Dedifferentiated amniotic fluid mesenchymal stem cell (primary cell): ENCODE measurements around the gene MARCHF3.
"Not testable (repeated sequence)": the region's sequence is repeated elsewhere in the genome, so short reads cannot be mapped to it uniquely, and the experiment has no call there.

Experiments
- DNase-seq: peaks from one replicate; pipeline ENCODE4 v3.0.0-alpha.2; 2016; ENCODE audit errors: extremely low spot score

Gene MARCHF3

DNA sequence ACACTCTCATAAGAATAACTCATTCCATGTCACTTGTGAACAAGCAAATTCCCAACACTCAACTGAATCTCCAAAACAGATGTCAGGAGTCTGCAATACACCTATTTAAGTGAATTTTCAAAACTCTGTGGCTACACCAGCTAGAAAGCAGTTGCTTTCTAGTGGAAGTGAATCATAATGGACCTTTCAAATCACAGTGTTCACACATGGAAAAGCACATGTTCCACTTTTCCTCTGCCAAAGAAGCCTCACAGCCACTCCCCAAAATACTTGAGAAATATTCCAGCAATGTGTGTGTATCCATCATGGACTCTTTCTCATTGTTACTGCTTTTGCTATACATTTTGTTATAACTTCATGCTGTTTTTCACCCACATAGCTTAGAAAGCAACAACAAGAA, 17.4 kb downstream of the MARCHF3 start:
- no peak for DNase-seq

GRCh38 chr5:127011961-127012644, 18.3 kb downstream of the MARCHF3 start:
- no peak for DNase-seq

DNA sequence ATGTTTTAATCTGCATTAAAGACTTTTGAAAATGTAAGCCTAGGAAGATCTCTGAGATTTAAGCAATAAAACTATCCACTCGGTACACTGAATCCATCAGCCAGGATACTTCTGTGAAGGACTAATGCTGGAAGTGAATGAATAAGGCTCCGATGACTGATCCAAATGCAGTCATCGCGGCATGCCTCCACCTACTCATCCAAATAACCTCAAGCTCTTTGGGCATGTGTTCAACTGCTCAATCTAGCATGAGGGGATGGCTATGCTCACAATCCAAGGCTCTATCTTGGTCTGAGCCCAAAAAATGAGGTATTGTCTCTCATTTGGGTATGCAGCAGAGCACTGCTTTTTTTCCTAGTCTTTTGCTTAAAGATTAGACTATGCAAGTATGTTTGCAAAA, 19.2 kb downstream of the MARCHF3 start:
- peak; percentile 63 for DNase-seq

- DNase-seq, result no peak
Measured at GRCh38 chr5:127010362-127010761, 20.0 kb downstream of the MARCHF3 start.

GRCh38 chr5:127009784-127010183, 20.6 kb downstream of the MARCHF3 start:
- no peak for DNase-seq

DNA sequence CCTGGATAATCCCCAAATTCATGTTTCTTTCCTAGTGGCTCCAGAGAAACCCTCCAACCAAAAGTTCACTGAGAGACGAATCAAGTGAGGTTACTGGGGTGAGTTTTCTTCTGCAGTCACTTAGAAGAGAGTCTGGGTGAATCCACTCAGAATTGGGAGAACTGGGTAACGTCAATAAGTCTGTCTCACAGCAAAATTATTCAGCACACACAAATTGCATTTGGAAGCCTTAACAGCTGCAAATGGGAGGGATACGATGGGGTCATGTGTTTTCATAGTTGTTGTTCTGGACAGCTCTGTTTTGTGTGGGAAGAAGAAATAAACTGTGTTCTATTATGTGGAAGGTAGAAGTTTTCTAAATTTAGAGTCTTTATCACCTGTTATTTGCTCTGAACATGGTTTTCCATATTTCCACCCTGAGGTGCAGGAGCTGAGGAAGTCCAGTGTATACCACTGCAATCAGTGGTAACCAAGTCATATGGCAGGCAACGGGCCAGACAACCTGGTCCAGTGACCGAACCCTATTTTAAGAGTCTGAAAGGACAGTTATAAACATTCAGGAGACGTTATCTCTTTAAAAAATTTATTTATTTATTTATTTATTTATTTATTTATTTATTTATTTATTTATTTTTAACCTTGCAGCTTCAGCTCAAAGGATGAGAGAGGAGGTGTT, 21.9 kb downstream of the MARCHF3 start:
- no peak for DNase-seq

- DNase-seq, result no peak
Measured at GRCh38 chr5:127007522-127007921, 22.8 kb downstream of the MARCHF3 start.

DNA sequence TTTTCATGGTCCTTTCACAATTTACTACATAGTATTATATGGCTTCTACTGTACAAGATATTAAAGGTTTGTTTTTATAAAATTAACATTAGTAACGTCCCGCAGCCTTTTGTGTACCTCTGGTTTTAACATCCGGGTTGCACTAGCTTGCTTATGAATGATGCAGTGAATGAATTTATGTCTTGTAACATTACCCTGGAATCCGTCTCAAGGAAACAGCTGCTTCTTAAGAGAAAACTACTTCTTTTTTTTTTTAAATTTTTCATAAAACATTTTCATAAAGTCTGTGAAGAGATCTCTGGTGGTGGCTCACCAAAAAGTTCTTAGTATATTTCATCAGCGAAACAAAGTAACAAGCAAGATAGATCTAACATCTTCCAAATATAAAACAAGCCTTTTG, 23.6 kb downstream of the MARCHF3 start:
- DNase-seq, result no peak

- DNase-seq, result not testable (repeated sequence)
Measured at GRCh38 chr5:127005282-127005681, 25.1 kb downstream of the MARCHF3 start.

GRCh38 chr5:127004721-127005120, 25.6 kb downstream of the MARCHF3 start:
- no peak for DNase-seq

DNA sequence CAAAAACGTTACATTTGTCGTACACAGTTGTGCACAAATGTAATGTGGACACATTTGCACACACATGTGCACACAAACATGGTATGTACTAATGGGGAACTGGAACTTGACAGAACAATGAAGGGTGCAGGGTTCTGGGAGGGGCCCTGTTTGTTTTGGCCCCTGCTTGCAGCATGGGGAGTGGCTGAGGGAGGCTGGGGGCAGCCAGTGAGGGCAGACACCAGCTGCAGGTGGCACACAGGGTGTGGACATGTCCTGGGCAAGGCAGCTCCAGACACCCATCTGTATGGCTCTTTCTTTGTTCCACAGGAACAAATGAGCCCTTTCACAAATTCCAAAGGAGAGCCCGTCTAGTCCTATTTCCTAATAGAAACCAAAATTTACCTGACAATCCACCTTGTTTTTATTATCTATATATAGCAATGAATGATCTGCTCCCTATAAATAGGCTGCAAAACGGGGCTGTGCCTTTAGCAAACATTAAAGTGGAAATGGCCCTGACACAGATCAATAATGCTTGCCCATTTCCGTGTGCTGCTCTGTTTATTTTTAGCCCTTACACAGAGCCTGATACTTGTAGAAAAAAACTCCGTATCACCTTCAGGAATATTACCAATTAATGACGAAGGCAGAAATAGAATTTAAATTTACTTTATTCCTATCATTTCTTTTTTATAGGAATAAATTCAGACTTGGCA, 26.4 kb downstream of the MARCHF3 start:
- no peak for DNase-seq

- DNase-seq, result peak; percentile 31
Measured at GRCh38 chr5:127002390-127002789, 28.0 kb downstream of the MARCHF3 start.

DNA sequence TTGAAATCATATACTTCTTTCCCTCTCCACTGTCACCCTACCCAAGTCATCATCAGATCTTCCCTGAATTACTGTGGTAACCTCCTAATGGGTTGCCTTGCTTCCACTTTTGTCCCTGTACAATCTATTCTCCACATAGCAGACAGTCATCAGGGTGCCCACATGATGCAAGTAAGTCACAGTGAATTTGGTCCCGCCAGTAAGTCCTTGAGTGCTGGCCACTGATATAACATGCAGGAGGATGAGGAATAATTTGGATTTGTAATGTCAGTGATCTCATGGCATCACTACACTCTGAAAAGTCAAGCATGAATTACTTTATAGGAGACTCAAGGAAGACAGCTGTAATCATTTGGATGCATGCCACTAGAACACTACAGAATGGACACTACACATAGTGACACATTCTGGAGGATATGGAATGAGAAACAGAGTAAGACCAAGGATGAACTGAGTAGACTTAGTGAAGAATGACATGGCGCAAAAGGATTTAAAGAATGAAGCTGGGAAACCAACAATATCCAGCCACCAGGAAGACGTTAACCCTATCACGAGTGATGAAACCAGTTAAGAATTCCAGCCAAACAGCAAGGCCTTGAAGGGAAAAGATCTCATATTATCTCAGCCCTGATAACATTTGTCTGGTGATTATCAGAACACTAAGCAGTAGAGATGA, 28.6 kb downstream of the MARCHF3 start:
- peak; percentile 81 for DNase-seq

- DNase-seq, result no peak
Measured at GRCh38 chr5:126998895-126999570, 31.3 kb downstream of the MARCHF3 start.

GRCh38 chr5:126998201-126998631, 32.1 kb downstream of the MARCHF3 start:
- DNase-seq, result no peak

DNA sequence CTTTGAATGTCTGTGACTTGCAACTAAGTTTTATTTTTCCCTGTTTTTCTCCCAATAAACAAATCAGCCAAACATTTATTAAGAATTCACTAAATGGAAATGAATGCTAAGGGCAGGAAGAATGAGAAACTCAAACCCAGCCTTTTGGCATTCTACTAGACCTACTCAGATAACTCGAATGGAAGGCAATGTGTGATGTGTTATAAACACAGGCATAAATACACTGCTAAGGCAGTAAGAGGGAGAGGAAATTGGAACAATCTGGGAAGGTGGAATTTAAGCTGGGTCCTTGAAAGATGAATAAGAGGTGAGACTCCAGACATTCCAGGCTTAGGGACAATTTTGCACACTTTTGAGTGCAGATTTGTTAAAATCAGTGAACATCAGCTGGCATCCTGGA, 34.7 kb downstream of the MARCHF3 start:
- DNase-seq, result no peak

- no peak for DNase-seq
Measured at GRCh38 chr5:126995039-126995438, 35.3 kb downstream of the MARCHF3 start.

- DNase-seq, result no peak
Measured at GRCh38 chr5:126994485-126994884, 35.9 kb downstream of the MARCHF3 start.

GRCh38 chr5:126988021-126988569, 42.3 kb downstream of the MARCHF3 start:
- no peak for DNase-seq

GRCh38 chr5:126987271-126987899, 43.0 kb downstream of the MARCHF3 start:
- no peak for DNase-seq

DNA sequence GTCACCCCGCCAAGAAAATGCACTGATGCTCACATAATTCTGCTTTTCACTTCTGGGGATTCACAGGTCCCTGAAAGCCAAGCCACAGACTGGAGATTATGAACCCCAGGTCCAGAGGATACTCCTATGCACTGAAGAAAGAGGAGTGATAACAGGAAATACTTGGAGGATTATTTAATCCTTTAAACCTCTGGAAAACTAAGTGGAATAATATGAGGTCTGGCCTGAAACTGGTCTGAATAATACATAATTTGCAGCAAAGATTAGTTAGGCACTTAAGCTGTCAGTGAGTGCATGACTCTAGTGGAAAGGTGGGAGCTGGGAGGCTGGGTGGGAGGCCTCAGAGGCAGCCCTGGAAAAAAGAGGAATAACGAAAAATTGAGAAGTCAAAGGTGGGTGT, 45.7 kb downstream of the MARCHF3 start:
- DNase-seq, result no peak
